ENCODE measurements around the gene KCTD10. TPM values are rescaled to one million over a fixed set of nuclear protein-coding genes. Genes with fewer than 3 reads are reported as not detected.
"Not testable (repeated sequence)": the region's sequence is repeated elsewhere in the genome, so short reads cannot be mapped to it uniquely, and the experiment has no call there.

KCTD10 gene
- total RNA-seq, 4 donors from 2014 or later: 31.5 to 62.8 (median 46.5) TPM

- Histone ChIP-seq H3K4me3 (no peak overlapping the region), H3K36me3 (no peaks in the 10 kb centered on the region), H3K27ac (peak overlapping the region; percentile 21 to 75 (median 62)), H3K27me3 (no peaks in the 10 kb centered on the region), H3K4me1 (peaks cover 4 to 51% (median 10%) of the 10 kb centered on the region in 3 donors), H3K9me3 (no peaks in the 10 kb centered on the region)
- TF ChIP-seq CTCF (IDR thresholded peaks at IDR 0.05): no peak
- no peak for TF ChIP-seq POLR2A (IDR thresholded peaks at IDR 0.05)
- DNase-seq: no peak
- intact Hi-C loops (cut with DNase I): loop anchor here (10.0 kb wide), 1 partner anchor 60 kb away; no protein-coding TSS in a partner anchor
- 76 to 78% methylated on average over 7 of the region's 7 CpGs for WGBS, 2 donors
These were observed 42.5 kb downstream of the KCTD10 start for GRCh38 chr12:109434582-109434981.

GRCh38 chr12:109433618-109434017, 43.5 kb downstream of the KCTD10 start:
- no peak for TF ChIP-seq POLR2A (IDR thresholded peaks at IDR 0.05)
- TF ChIP-seq CTCF (IDR thresholded peaks at IDR 0.05): peak in 3 of 6 experiments; percentile 19 to 41 (median 21)
- H3K27ac ChIP-seq: peak overlapping the region in 3 of 4 donors; percentile 50 to 75 (median 75)
- H3K4me1 ChIP-seq: peaks cover 4 to 42% (median 10%) of the 10 kb centered on the region in 3 donors
- no peaks in the 10 kb centered on the region for H3K9me3 ChIP-seq
- H3K27me3 ChIP-seq: no peaks in the 10 kb centered on the region
- WGBS, 2 donors: 63 to 65% methylated on average over 3 to 4 of the region's 4 CpGs
- intact Hi-C loops (cut with DNase I): loop anchor here (10.0 kb wide), 1 partner anchor 61 kb away; no protein-coding TSS in a partner anchor
- no peak for DNase-seq
- H3K4me3 ChIP-seq: no peak overlapping the region
- H3K36me3 ChIP-seq: no peaks in the 10 kb centered on the region

GRCh38 chr12:109432842-109433304, 44.2 kb downstream of the KCTD10 start:
- WGBS, 2 donors: 23 to 31% methylated on average over 6 to 14 of the region's 14 CpGs
- intact Hi-C loops (cut with DNase I): loop anchor here (10.0 kb wide), 1 partner anchor 62 kb away; no protein-coding TSS in a partner anchor
- Histone ChIP-seq H3K27ac (peak overlapping the region; percentile 24 to 75 (median 62)), H3K9me3 (no peaks in the 10 kb centered on the region), H3K27me3 (no peaks in the 10 kb centered on the region), H3K4me3 (peak overlapping the region in 1 of 4 donors; percentile 3), H3K4me1 (peaks cover 4 to 40% (median 10%) of the 10 kb centered on the region in 3 donors), H3K36me3 (no peaks in the 10 kb centered on the region)
- no peak for TF ChIP-seq POLR2A (IDR thresholded peaks at IDR 0.05)
- peak; percentile 64 to 85 (median 78) for TF ChIP-seq CTCF (IDR thresholded peaks at IDR 0.05)
- peak; percentile 11 for DNase-seq

- intact Hi-C loops (cut with DNase I): loop anchor here (10.0 kb wide), 1 partner anchor 62 kb away; no protein-coding TSS in a partner anchor
- WGBS, 2 donors: 38 to 66% methylated on average over 5 to 6 of the region's 6 CpGs
- DNase-seq: no peak
- TF ChIP-seq POLR2A (IDR thresholded peaks at IDR 0.05) (no peak), CTCF (IDR thresholded peaks at IDR 0.05) (no peak)
- Histone ChIP-seq H3K9me3 (no peaks in the 10 kb centered on the region), H3K4me3 (peak overlapping the region in 1 of 4 donors; percentile 3), H3K27ac (peak overlapping the region; percentile 24 to 75 (median 62)), H3K4me1 (peaks cover 4 to 40% (median 10%) of the 10 kb centered on the region in 3 donors), H3K36me3 (no peaks in the 10 kb centered on the region), H3K27me3 (no peaks in the 10 kb centered on the region)
These were observed 44.7 kb downstream of the KCTD10 start for GRCh38 chr12:109432431-109432830.

- TF ChIP-seq POLR2A (IDR thresholded peaks at IDR 0.05): no peak
- TF ChIP-seq CTCF (IDR thresholded peaks at IDR 0.05): no peak
- no peaks in the 10 kb centered on the region for H3K27me3 ChIP-seq
- WGBS, 2 donors: 86 to 96% methylated on average over 4 of the region's 6 CpGs
- H3K9me3 ChIP-seq: no peaks in the 10 kb centered on the region
- intact Hi-C loops (cut with DNase I): loop anchor here (10.0 kb wide), 1 partner anchor 65 kb away; no protein-coding TSS in a partner anchor
- DNase-seq: no peak
- H3K36me3 ChIP-seq: no peaks in the 10 kb centered on the region
- H3K4me1 ChIP-seq: peaks cover 4 to 27% (median 6%) of the 10 kb centered on the region in 3 donors
- H3K4me3 ChIP-seq: no peak overlapping the region
- H3K27ac ChIP-seq: no peak overlapping the region
These were observed 46.9 kb downstream of the KCTD10 start for GRCh38 chr12:109430244-109430643.

- intact Hi-C loops (cut with DNase I): loop anchor here (10.0 kb wide), 1 partner anchor 346 kb away; no protein-coding TSS in a partner anchor
- not testable (repeated sequence) for H3K36me3 ChIP-seq, H3K4me3 ChIP-seq, H3K9me3 ChIP-seq, H3K27me3 ChIP-seq, H3K27ac ChIP-seq, DNase-seq
- WGBS, 2 donors: 93% methylated on average over 3 of the region's 3 CpGs; no CpG with 5 or more reads in 1 of the 2 donors
- peaks cover 4 to 12% (median 6%) of the 10 kb centered on the region in 3 donors for H3K4me1 ChIP-seq
These were observed 48.3 kb downstream of the KCTD10 start for GRCh38 chr12:109428804-109429203.
